GM21529 (cell line): Measurements from ENCODE around the gene SPNS3.

Experiments
- ATAC-seq: cut with Tn5 transposase; IDR thresholded peaks from one replicate; pipeline ENCODE4 v1.9.1; 2021; ENCODE audit not compliant: unreplicated experiment

SPNS3 gene

GRCh38 chr17:4433515-4434031, at the start of gene SPNS3:
TSS of gene SPNS3 (plus strand) at chr17:4433940. CDS start at chr17:4433968, 28 bp downstream.
- ATAC-seq, result no peak

GRCh38 chr17:4386406-4386805, 47.3 kb upstream of the SPNS3 start:
- ATAC-seq, result no peak

- no peak for ATAC-seq
Observed at GRCh38 chr17:4387137-4387536, 46.6 kb upstream of the SPNS3 start.

- no peak for ATAC-seq
Observed at GRCh38 chr17:4389079-4389478, 44.7 kb upstream of the SPNS3 start.

GRCh38 chr17:4393806-4394205, 39.9 kb upstream of the SPNS3 start:
- ATAC-seq, result no peak

- no peak for ATAC-seq
Observed at GRCh38 chr17:4394208-4395110, 39.3 kb upstream of the SPNS3 start.

- ATAC-seq, result no peak
Observed at GRCh38 chr17:4395111-4395478, 38.6 kb upstream of the SPNS3 start.

- ATAC-seq, result no peak
Observed at GRCh38 chr17:4397840-4398239, 35.9 kb upstream of the SPNS3 start.

- ATAC-seq, result no peak
Observed at GRCh38 chr17:4405038-4405669, 28.6 kb upstream of the SPNS3 start.

GRCh38 chr17:4405699-4406098, 28.0 kb upstream of the SPNS3 start:
- no peak for ATAC-seq

GRCh38 chr17:4406386-4406785, 27.4 kb upstream of the SPNS3 start:
- ATAC-seq, result no peak

GRCh38 chr17:4407216-4407615, 26.5 kb upstream of the SPNS3 start:
- no peak for ATAC-seq

GRCh38 chr17:4407851-4408250, 25.9 kb upstream of the SPNS3 start:
- ATAC-seq, result no peak

GRCh38 chr17:4409659-4410058, 24.1 kb upstream of the SPNS3 start:
- ATAC-seq, result no peak

- no peak for ATAC-seq
Observed at GRCh38 chr17:4411201-4411600, 22.5 kb upstream of the SPNS3 start.

- peak; percentile 76 for ATAC-seq
Observed at GRCh38 chr17:4412933-4413831, 20.6 kb upstream of the SPNS3 start.

- ATAC-seq, result no peak
Observed at GRCh38 chr17:4417129-4417667, 16.5 kb upstream of the SPNS3 start.

GRCh38 chr17:4420692-4421131, 13.0 kb upstream of the SPNS3 start:
- no peak for ATAC-seq

GRCh38 chr17:4422864-4423263, 10.9 kb upstream of the SPNS3 start:
- ATAC-seq, result no peak

GRCh38 chr17:4425398-4425797, 8.3 kb upstream of the SPNS3 start:
- ATAC-seq, result no peak
